ENCODE results near the gene MRPS11. TPM values are rescaled to one million over a fixed set of nuclear protein-coding genes. Genes with fewer than 3 reads are reported as not detected.

MRPS11 gene
- total and polyA plus RNA-seq, 2 of the 8 experiments (the other 6 are each of a cell fraction or from before 2014, with no cell fraction given): 41.4 to 59.2 TPM

- TF ChIP-seq CHD7 (IDR thresholded peaks at IDR 0.05; ENCODE audit: insufficient replicate concordance, low read length): no peak
- TF ChIP-seq HDAC2 (IDR thresholded peaks at IDR 0.05; ENCODE audit: borderline replicate concordance in 1 of 2, low read depth in 2 of 2, low read length in 2 of 2): no peak
- no peak for TF ChIP-seq RXRA (IDR thresholded peaks at IDR 0.05; ENCODE audit: insufficient read depth, low read depth, low read length)
- no peak for TF ChIP-seq ASH2L (IDR thresholded peaks at IDR 0.05; ENCODE audit: low read length)
- no peak for TF ChIP-seq NRF1 (IDR thresholded peaks at IDR 0.05; ENCODE audit: low read depth, low read length)
- TF ChIP-seq GABPA (IDR thresholded peaks at IDR 0.05; ENCODE audit: borderline replicate concordance, insufficient read depth, low read length): no peak
- TF ChIP-seq SP1 (IDR thresholded peaks at IDR 0.05; ENCODE audit: low read depth, low read length): no peak
- no peak for TF ChIP-seq E2F6 (IDR thresholded peaks at IDR 0.05)
Measured at GRCh38 chr15:88469321-88469720, 1.8 kb downstream of the MRPS11 start (continued).

All from H1 (cell line).